ENCODE measurements around the gene MAPK8IP3. TPM values are rescaled to one million over a fixed set of nuclear protein-coding genes. Genes with fewer than 3 reads are reported as not detected.

MAPK8IP3 gene
- total RNA-seq, 1 donor from 2014 or later: 44.9 TPM

DNA sequence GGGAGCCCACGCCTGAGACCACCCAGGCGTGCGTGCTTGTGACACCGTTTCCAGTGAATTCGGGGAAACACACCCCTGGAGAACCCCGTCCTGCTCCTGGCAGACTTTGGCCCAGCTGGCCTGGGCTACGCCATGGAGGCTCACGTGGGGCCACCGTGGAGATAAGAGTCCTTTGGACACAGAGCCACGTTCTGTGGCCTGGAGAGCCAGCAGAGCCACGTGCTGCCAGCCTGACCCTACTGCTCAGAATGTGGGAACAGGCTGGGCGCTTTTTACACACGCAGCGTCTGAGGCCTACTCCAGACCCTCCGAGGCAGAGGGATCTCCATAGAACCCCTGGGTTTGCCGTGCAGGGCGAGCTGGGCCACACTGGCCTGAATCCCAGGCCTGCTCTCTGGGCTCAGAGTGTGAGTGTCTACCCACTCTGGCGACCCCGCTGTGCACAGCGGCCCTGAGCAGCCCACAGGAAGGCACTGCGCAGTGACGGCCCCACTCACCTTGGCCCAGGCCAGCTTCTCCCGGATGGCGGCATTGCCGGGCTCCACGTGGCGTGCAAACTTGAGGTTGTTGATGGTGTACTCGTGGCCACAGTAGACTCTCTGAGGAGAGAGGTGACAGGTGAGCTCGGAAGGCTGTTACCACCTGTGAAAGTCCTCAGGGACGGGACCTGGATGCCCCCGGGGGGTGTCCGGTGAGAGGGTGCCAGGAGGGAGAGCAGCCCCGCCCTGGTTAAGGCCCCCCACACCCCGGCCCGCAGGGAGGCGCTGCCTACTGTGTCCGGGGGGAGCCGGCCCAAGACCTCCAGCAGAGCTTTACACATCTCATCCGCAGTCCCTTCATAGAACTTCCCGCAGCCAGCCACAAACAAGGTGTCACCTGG is 110.6 kb downstream of the MAPK8IP3 start:
- H3K4me1 ChIP-seq: no peaks in the 10 kb centered on the region
- H3K9me3 ChIP-seq: no peaks in the 10 kb centered on the region
- H3K27ac ChIP-seq: no peak overlapping the region
- DNase-seq (ENCODE audit: extremely low spot score in 2 of 2): no peak
- no peak overlapping the region for H3K4me3 ChIP-seq
- intact Hi-C loops (cut with DNase I): no loop called here
- H3K36me3 ChIP-seq: peaks cover 0 to 49% of the 10 kb centered on the region in 2 donors
- no peaks in the 10 kb centered on the region for H3K27me3 ChIP-seq
- TF ChIP-seq, protein P1, sequence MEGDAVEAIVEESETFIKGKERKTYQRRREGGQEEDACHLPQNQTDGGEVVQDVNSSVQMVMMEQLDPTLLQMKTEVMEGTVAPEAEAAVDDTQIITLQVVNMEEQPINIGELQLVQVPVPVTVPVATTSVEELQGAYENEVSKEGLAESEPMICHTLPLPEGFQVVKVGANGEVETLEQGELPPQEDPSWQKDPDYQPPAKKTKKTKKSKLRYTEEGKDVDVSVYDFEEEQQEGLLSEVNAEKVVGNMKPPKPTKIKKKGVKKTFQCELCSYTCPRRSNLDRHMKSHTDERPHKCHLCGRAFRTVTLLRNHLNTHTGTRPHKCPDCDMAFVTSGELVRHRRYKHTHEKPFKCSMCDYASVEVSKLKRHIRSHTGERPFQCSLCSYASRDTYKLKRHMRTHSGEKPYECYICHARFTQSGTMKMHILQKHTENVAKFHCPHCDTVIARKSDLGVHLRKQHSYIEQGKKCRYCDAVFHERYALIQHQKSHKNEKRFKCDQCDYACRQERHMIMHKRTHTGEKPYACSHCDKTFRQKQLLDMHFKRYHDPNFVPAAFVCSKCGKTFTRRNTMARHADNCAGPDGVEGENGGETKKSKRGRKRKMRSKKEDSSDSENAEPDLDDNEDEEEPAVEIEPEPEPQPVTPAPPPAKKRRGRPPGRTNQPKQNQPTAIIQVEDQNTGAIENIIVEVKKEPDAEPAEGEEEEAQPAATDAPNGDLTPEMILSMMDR (IDR thresholded peaks at IDR 0.05): no peak
- TF ChIP-seq POLR2A (IDR thresholded peaks at IDR 0.05): no peak
- TF ChIP-seq POLR2AphosphoS5 (IDR thresholded peaks at IDR 0.05; ENCODE audit: insufficient read depth in 1 of 2, low read depth in 1 of 2): no peak

DNA sequence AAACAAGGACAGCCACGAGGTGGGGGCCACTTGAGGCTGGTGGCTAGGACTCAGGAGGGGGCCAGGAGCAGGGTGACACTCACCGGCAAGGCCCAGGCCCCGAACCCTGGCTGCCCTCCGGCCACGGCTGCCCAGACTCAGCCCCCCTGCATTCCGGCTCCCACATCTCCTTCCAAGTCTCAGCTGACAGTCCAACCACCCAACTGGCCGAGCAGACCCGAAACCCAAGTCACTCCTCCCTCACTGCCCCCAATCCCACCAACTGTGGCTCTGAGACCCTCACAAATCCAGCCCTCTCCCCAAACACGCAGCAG is 111.2 kb downstream of the MAPK8IP3 start:
- DNase-seq (ENCODE audit: extremely low spot score in 2 of 2): no peak
- H3K36me3 ChIP-seq: peaks cover 0 to 55% of the 10 kb centered on the region in 2 donors
- no peak overlapping the region for H3K4me3 ChIP-seq
- intact Hi-C loops (cut with DNase I): no loop called here
- H3K4me1 ChIP-seq: no peaks in the 10 kb centered on the region
- no peak overlapping the region for H3K27ac ChIP-seq
- no peaks in the 10 kb centered on the region for H3K9me3 ChIP-seq
- H3K27me3 ChIP-seq: no peaks in the 10 kb centered on the region
- TF ChIP-seq POLR2AphosphoS5 (IDR thresholded peaks at IDR 0.05; ENCODE audit: insufficient read depth in 1 of 2, low read depth in 1 of 2) (no peak), POLR2A (IDR thresholded peaks at IDR 0.05) (no peak)
- TF ChIP-seq, protein P1 (IDR thresholded peaks at IDR 0.05): no peak

DNA sequence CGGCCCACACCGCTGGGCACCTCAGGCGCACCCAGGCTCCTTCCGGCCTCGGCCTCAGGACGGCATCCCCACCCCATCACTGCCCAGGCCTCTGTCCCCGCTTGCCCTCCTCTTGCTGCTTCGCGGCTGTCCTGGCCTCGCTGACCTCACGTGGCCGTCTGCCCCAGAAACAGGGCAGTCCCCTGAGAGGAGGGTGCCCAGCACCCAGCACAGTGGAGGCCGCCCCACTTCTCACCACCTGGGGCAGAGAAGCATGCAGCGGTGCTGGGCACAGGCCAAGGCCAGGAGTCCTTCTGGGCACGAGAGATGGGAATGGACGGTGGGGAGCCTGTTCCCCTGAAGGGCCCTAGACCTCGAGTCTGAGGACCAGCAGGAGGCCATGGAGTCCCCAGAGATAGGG is 111.7 kb downstream of the MAPK8IP3 start:
- H3K4me3 ChIP-seq: no peak overlapping the region
- H3K27ac ChIP-seq: no peak overlapping the region
- intact Hi-C loops (cut with DNase I): no loop called here
- no peak for DNase-seq (ENCODE audit: extremely low spot score in 2 of 2)
- no peaks in the 10 kb centered on the region for H3K9me3 ChIP-seq
- H3K36me3 ChIP-seq: peaks cover 0 to 59% of the 10 kb centered on the region in 2 donors
- H3K27me3 ChIP-seq: no peaks in the 10 kb centered on the region
- TF ChIP-seq POLR2A (IDR thresholded peaks at IDR 0.05): no peak
- TF ChIP-seq, protein P1 (IDR thresholded peaks at IDR 0.05): no peak
- TF ChIP-seq POLR2AphosphoS5 (IDR thresholded peaks at IDR 0.05; ENCODE audit: insufficient read depth in 1 of 2, low read depth in 1 of 2): no peak
- no peaks in the 10 kb centered on the region for H3K4me1 ChIP-seq

DNA sequence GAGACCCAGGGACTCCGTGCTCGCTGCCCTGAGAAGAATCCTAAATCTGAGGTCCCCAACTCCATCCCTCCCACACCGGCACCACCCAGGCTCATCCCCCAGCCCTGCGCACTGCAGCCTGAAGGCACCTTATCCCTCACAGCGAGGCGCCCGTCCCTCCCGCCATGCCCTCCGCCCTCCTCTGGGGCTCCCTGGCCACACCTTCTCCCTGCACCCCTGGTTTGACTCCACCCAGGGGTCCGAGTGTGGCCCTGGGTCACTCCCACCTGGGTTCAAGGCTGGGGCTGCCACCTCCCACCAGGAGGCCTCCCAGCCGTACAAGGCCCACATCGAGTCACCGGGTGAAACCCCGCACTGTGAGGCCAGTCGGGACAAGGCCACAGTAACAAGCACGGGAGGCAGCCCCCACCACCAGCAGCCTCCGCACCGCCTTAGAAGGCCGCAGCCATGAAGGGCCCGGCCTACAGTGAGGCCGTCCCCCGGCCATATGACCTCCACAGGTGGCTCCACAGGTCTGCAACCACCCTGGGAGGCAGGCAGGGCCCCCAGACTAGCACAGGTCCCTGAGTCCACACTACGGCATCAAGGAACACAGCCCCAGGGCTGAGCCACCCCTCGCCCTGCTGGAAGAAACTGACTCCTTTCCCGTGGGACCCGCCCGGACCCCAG is 112.3 kb downstream of the MAPK8IP3 start:
- intact Hi-C loops (cut with DNase I): no loop called here
- H3K27ac ChIP-seq: no peak overlapping the region
- peaks cover 0 to 58% of the 10 kb centered on the region in 2 donors for H3K36me3 ChIP-seq
- H3K9me3 ChIP-seq: no peaks in the 10 kb centered on the region
- H3K4me1 ChIP-seq: no peaks in the 10 kb centered on the region
- TF ChIP-seq, protein P1 (IDR thresholded peaks at IDR 0.05): no peak
- TF ChIP-seq POLR2A (IDR thresholded peaks at IDR 0.05): no peak
- TF ChIP-seq POLR2AphosphoS5 (IDR thresholded peaks at IDR 0.05; ENCODE audit: insufficient read depth in 1 of 2, low read depth in 1 of 2): no peak
- no peaks in the 10 kb centered on the region for H3K27me3 ChIP-seq
- H3K4me3 ChIP-seq: no peak overlapping the region
- DNase-seq (ENCODE audit: extremely low spot score in 2 of 2): no peak
